ENCODE data around the gene GAS1.

GAS1 gene

DNA sequence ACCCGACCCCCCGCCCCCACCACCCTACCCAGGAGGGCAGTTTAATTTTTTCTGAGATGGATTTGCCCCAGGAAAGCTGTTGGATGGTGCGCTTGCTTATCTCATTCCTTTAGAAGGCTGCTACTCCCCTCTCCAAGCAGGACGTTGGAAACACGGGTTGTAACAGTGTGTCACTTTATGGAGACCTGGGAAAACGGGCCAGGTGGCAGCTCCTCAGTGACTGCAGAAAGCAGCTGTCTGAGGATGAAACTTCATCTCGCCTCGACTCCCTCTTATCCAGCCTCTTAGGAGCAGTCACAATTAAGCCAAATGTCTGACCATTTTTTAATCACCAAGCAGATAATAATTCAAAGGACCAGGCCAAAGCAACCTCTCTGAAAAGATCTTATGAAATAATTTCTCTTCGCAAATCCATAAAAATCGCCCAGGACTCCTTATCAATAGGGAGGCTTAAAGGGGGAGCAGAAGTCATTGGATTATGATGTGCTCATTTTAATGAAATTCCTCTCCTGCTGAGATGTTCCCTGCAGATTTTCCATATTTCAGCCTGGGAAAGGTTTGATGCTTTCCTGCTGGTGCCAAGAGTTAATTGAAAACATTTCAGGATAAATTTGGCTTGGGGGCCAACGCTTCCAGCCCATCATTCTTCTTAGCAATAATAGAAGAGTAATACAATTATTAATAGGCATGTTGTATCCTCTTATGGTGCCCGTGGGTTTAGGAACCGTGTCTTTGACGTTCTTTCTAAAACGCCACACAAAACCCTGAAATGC, 26.0 kb downstream of the GAS1 start:
- DNase-seq (ENCODE audit: low read depth): no peak

- DNase-seq (ENCODE audit: low read depth): no peak
Measured at GRCh38 chr9:86918556-86918955, 28.8 kb downstream of the GAS1 start.

DNA sequence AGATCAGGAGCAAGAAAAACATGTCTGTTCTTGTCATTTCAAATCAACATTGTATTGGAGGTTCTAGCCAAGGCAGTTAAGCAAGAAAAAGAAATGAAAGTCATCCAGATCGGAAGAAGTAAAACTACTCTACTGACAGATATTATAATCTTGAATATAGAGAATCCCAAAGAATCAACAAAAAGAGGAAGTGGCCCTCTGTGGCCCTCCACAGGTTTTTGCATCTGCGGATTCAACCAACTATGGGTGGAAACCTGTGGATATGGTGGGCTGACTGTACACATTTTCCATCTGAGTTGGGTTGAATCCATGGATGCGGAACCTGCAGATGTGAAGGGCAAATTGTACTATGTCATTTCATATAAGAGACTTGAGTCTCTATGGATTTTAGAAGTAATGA, 35.1 kb downstream of the GAS1 start:
- DNase-seq (ENCODE audit: low read depth): no peak

DNA sequence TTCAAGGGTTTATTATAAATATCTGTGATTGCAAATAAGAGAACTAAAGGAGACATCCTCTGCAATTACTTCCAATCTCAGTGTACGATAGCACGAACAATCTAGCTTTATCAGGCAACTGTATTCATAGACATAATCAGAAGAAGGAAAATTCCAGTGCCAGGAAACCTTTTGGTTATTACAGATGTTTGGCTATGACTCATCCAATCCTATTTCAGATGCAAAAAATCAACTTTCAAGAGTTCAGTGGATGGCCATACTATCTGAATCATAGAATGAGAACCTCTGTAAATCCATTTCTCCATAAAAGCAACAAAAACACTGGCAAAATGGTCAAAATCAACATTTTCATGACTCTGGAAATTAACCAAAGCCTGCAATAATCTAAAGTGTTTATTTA, 37.9 kb downstream of the GAS1 start:
- DNase-seq (ENCODE audit: low read depth): no peak

- no peak for DNase-seq (ENCODE audit: low read depth)
Measured at GRCh38 chr9:86908261-86908660, 39.0 kb downstream of the GAS1 start.

- no peak for DNase-seq (ENCODE audit: low read depth)
Measured at GRCh38 chr9:86907346-86907745, 40.0 kb downstream of the GAS1 start.

DNA sequence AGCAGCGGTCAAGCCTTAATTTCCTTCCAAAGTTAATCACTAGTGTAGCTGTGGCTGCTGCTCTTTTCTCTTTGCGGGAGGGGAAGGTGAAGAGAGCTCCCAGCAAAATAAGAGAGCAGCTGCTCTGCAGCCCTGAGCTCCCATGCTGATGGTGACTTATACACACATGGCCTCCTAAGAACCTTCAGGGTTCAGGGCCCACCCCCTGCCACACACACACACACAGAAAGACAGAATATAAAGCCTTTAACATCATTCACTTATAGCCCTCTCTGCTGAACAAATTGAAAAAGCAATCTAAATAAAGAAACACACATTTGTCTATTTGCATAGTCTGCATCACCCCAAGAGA, 43.6 kb downstream of the GAS1 start:
- no peak for DNase-seq (ENCODE audit: low read depth)

DNA sequence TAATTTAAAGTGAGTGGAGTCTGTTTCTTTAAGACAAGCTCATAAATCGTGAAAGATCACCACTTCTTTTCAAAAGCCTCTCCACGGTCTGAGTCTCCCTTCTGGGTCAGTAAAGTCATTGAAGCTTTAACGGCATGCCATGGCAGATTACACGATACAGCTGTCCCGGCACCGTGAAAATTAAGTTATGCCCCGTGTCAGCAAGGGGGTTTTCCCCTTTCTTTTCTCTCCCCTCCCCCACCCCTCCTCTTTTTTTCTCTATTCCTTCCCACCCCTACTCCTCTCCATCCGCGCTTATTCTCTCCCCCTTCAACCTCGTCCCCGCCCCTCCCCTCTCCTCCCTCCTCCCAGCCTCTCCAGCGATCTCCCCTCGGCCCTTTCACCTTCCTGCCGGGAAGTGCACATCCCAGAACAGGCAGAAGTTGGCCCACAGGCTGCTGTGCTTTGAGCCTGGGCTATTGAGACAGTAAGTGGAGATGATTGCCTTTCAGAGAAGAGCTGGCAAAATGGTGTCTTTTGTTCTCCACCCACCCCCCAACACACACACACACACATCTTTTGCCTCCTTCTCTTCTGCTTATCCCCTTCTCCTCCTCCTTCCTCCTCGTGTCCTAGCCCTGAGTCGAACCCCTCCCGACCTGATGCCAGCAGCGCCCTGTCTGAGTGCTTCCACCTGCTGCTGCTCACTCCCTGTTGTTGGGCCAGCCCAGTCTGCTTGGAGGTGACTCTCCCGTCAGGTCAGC, 44.1 kb downstream of the GAS1 start:
- DNase-seq (ENCODE audit: low read depth): no peak

GRCh38 chr9:86902586-86902985, 44.7 kb downstream of the GAS1 start:
- no peak for DNase-seq (ENCODE audit: low read depth)

- DNase-seq (ENCODE audit: low read depth): no peak
Measured at GRCh38 chr9:86902176-86902575, 45.1 kb downstream of the GAS1 start.

DNA sequence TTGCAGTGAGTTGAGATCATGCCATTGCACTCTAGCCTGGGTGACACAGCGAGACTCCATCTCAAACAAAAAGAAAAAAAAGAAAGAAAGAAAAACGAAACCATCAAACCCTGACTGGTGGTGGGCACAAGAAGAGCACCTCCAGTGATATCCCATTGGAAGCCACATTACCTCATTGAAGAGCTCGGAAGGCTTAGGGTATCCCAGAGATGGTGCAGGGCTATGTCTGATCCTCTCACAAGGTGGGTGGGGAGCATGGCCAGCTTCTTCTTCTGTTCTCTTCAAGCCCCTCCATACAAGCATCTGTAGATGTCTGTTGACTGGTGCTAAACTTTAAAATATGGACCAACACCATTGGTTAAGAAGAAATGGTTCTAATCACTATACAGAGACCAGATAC, 45.8 kb downstream of the GAS1 start:
- DNase-seq (ENCODE audit: low read depth): no peak

Measured in activated T-cell treated with anti-CD3 and anti-CD28 coated beads for 1 hour (primary cell).